ENCODE measurements around the gene CAMK1D.

The CAMK1D gene

DNA sequence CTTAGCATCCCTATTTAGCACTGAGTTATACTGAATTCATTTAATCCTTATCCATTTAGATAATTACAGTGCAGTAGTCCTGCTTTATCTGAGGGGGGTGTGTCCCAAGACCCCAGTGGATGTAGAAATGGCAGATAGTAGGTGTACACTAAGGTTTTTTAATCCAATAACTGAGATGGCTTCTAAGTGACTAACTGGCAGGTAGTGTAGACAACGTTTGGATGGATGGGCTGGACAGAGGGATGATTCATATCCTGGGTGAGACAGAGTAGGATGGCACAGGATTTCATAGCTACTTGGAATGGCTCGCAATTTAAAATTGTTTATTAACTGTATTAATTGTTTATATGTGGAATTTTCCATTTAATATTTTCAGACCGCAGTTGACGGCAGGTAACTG is 356.6 kb downstream of the CAMK1D start:
- TF ChIP-seq, protein P1, sequence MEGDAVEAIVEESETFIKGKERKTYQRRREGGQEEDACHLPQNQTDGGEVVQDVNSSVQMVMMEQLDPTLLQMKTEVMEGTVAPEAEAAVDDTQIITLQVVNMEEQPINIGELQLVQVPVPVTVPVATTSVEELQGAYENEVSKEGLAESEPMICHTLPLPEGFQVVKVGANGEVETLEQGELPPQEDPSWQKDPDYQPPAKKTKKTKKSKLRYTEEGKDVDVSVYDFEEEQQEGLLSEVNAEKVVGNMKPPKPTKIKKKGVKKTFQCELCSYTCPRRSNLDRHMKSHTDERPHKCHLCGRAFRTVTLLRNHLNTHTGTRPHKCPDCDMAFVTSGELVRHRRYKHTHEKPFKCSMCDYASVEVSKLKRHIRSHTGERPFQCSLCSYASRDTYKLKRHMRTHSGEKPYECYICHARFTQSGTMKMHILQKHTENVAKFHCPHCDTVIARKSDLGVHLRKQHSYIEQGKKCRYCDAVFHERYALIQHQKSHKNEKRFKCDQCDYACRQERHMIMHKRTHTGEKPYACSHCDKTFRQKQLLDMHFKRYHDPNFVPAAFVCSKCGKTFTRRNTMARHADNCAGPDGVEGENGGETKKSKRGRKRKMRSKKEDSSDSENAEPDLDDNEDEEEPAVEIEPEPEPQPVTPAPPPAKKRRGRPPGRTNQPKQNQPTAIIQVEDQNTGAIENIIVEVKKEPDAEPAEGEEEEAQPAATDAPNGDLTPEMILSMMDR (IDR thresholded peaks at IDR 0.05), result no peak

DNA sequence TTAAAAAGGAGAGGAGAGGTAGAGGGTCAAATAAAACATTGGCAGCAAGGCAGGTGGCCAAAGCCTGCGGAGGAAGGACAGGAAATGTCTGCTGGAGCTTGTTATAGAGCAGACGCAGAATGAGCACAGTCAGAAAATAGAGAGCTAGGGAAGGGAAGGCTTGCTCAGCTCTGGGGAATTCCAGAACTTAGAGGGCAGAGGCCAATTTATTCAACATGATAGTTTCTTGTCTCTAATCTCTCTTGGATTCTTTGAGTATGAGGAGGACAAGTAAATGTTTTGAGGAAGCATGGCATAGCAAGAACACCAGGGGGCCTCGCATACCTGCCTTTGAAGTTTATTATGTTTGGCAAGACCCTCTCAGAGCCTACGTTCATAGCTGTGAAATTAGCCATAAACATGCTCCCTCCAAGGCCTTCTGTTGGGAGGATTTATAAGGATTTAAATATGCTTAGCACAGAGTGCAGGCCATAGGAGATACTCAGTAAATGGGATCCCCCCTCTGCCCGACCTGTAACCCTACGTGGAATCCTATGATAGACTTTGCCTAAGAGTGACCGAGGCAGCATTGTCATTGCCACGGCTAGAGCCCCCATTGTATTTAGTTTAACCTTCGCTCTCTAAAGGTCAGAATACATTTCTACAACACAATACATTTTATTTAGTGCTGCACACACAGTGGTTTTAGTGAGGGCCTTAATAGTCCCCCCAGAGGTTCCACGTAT is 358.3 kb downstream of the CAMK1D start:
- TF ChIP-seq, protein P1 (IDR thresholded peaks at IDR 0.05), result peak; percentile 63

GRCh38 chr10:12709000-12709401 is 359.7 kb downstream of the CAMK1D start:
- TF ChIP-seq, protein P1 (IDR thresholded peaks at IDR 0.05), result no peak

DNA sequence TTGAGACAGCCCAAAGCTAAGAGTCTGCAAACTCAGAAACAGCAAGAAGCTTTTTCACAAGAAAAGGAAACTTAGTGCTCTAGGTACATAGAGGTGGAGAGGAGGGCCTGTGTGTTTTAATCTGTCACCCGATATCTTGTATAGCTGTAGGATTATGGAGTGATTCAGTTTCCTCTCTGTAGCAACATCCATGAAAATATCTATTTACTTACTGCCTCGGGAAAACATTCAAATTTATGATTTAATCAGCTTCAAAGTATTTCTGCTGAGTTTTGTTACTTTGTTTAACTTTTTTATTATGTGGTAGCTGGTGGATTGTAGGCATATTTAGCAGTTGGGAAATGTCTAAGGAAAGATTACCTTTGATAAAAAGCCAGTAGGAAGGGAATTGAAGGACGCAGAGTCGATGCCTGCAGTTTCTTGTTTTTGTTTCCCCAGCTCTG is 360.2 kb downstream of the CAMK1D start:
- TF ChIP-seq, protein P1 (IDR thresholded peaks at IDR 0.05), result no peak

- TF ChIP-seq, protein P1 (IDR thresholded peaks at IDR 0.05), result no peak
Measured at GRCh38 chr10:12710157-12710556, 360.8 kb downstream of the CAMK1D start.

DNA sequence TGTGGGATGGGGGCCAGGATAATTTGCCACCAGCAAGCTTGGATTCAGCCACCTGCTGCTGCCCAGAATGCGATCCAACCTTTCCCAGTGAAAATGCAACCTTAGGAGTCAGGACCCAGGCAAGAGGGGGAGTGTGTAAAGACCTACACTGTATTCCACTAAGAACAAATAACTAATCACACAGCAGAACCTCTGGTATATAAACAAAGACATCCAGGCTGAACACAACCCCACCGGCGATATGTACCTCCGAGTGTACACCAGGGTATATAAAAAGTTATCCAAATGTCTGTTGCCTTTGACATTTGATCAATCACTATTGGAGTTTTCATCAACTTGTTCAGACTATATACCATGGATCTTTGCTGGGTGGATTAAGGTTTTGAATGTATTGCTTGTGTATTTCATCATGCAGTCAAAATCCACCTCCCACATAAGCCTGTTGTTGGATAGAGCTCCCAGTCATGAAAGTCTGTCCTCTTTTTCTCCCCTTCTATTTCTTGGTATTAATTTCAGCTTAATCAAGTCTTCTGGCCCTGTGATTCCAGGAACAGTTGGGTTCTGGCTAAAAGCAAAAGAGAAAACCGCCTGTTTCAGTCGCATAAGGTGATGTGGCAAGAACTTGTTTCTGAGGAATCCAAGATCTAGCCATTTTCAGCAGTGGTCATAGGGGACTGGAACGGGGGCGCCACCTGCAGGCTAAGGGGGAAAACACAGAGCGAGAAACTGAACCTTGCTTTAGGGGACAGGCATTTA is 361.4 kb downstream of the CAMK1D start:
- TF ChIP-seq, protein P1 (IDR thresholded peaks at IDR 0.05), result peak; percentile 92

DNA sequence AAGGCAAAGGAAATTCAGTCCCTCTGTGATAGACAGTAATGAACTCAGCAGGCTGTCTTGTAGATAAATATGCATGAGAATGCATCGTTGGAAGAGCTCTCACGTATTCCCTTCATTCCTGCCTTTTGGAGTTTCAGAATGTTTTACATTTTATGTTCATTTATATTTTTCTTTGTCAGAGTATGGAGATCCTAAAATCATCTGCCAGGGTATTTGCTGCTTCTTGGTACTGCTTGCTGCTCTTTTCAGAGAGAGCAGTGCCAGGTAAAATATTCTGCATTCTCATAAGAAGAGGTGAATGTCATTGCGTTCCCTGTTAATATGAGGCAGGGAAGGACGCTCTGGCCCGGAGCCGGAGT is 362.0 kb downstream of the CAMK1D start:
- TF ChIP-seq, protein P1 (IDR thresholded peaks at IDR 0.05), result no peak; the same call in 1 of the 2 replicates
